T-helper 17 cell (primary cell): ENCODE measurements around the gene SLC12A8. TPM values are rescaled to one million over a fixed set of nuclear protein-coding genes. Genes with fewer than 3 reads are reported as not detected.
A peak's percentile ranks its signal among the peaks of the same experiment; 100 is the strongest.

Source experiments
- ATAC-seq: fragments of 150-1000 bp; cut with Tn5 transposase; 2 replicates; pipeline ENCODE4 v1.10.0; 2021; ENCODE audit warnings: mild to moderate bottlenecking, moderate library complexity
- DNase-seq, 3 donors: peaks; one replicate each; pipeline versions ENCODE4 v3.0.0 to v3.0.0-alpha.2; 2020 to 2021
- H3K9me3 ChIP-seq: one replicate; pipeline ENCODE4 v1.7.0; 2013; ENCODE audit warnings: low read length, mild to moderate bottlenecking; ENCODE audit not compliant: control insufficient read depth, poor library complexity, severe bottlenecking
- H3K27ac Mint-ChIP-seq: one replicate; pipeline ENCODE4 v1.8.0; 2022; ENCODE audit warnings: mild to moderate bottlenecking, moderate library complexity, mixed read lengths
- H3K27me3 Mint-ChIP-seq: one replicate; pipeline ENCODE4 v1.8.0; 2022; ENCODE audit warnings: mixed read lengths
- H3K36me3 Mint-ChIP-seq: one replicate; pipeline ENCODE4 v1.8.0; 2022; ENCODE audit warnings: low read depth, mixed read lengths
- H3K4me1 Mint-ChIP-seq: one replicate; pipeline ENCODE4 v1.8.0; 2022; ENCODE audit warnings: mild to moderate bottlenecking, mixed read lengths
- H3K4me3 Mint-ChIP-seq: one replicate; pipeline ENCODE4 v1.8.0; 2022; ENCODE audit warnings: mild to moderate bottlenecking, moderate library complexity, mixed read lengths
- total RNA-seq, 4 donors: library from RNA in 2 of 4; stranded (reverse) in 2 of 4; gene quantifications; one replicate each; pipeline ENCODE4 v1.2.3 and lab custom pipeline; 2022 to 2026

SLC12A8 gene
- total RNA-seq, 2 donors from 2014 or later, result 0.40 TPM; not detected in 1

- no peak overlapping the region for H3K4me3 Mint-ChIP-seq
- no peaks in the 10 kb centered on the region for H3K9me3 ChIP-seq
- H3K4me1 Mint-ChIP-seq, result peaks cover 12% of the 10 kb centered on the region
- H3K27me3 Mint-ChIP-seq, result peaks cover 16% of the 10 kb centered on the region
- no peak overlapping the region for H3K27ac Mint-ChIP-seq
- DNase-seq (no peak), ATAC-seq (no peak)
- H3K36me3 Mint-ChIP-seq, result peaks cover 3% of the 10 kb centered on the region
Observed at GRCh38 chr3:125189378-125190165, 23.0 kb downstream of the SLC12A8 start.

- peaks cover 5% of the 10 kb centered on the region for H3K36me3 Mint-ChIP-seq
- H3K27ac Mint-ChIP-seq, result no peak overlapping the region
- H3K9me3 ChIP-seq, result no peaks in the 10 kb centered on the region
- ATAC-seq, result no peak
- H3K4me3 Mint-ChIP-seq, result no peak overlapping the region
- peaks cover 18% of the 10 kb centered on the region for H3K27me3 Mint-ChIP-seq
- no peak for DNase-seq
- peaks cover 12% of the 10 kb centered on the region for H3K4me1 Mint-ChIP-seq
Observed at GRCh38 chr3:125188955-125189354, 23.6 kb downstream of the SLC12A8 start.

GRCh38 chr3:125187599-125187910 lies 25.0 kb downstream of the SLC12A8 start:
- no peaks in the 10 kb centered on the region for H3K9me3 ChIP-seq
- no peak for ATAC-seq
- no peak overlapping the region for H3K27ac Mint-ChIP-seq

GRCh38 chr3:125186800-125187598 lies 25.5 kb downstream of the SLC12A8 start:
- DNase-seq, result no peak
- H3K4me3 Mint-ChIP-seq, result no peak overlapping the region
- ATAC-seq, result no peak
- H3K4me1 Mint-ChIP-seq, result peaks cover 10% of the 10 kb centered on the region
- no peaks in the 10 kb centered on the region for H3K9me3 ChIP-seq
- no peak overlapping the region for H3K27ac Mint-ChIP-seq
- peaks cover 11% of the 10 kb centered on the region for H3K27me3 Mint-ChIP-seq
- peaks cover 5% of the 10 kb centered on the region for H3K36me3 Mint-ChIP-seq

More at GRCh38 chr3:125187599-125187910, 25.0 kb downstream of the SLC12A8 start:
- H3K4me3 Mint-ChIP-seq, result no peak overlapping the region
- peaks cover 5% of the 10 kb centered on the region for H3K36me3 Mint-ChIP-seq
- peaks cover 16% of the 10 kb centered on the region for H3K27me3 Mint-ChIP-seq
- no peak for DNase-seq
- peaks cover 12% of the 10 kb centered on the region for H3K4me1 Mint-ChIP-seq

- Mint-ChIP-seq H3K4me3 (no peak overlapping the region), H3K4me1 (peaks cover 10% of the 10 kb centered on the region), H3K27me3 (peaks cover 9% of the 10 kb centered on the region), H3K36me3 (peaks cover 5% of the 10 kb centered on the region), H3K27ac (no peak overlapping the region)
- H3K9me3 ChIP-seq, result no peaks in the 10 kb centered on the region
- ATAC-seq, result no peak
- no peak for DNase-seq
Observed at GRCh38 chr3:125186261-125186787, 26.2 kb downstream of the SLC12A8 start.

- Mint-ChIP-seq H3K36me3 (peaks cover 5% of the 10 kb centered on the region), H3K4me3 (no peak overlapping the region), H3K27me3 (peaks cover 9% of the 10 kb centered on the region), H3K27ac (no peak overlapping the region), H3K4me1 (peaks cover 10% of the 10 kb centered on the region)
- no peaks in the 10 kb centered on the region for H3K9me3 ChIP-seq
- ATAC-seq (no peak), DNase-seq (no peak)
Observed at GRCh38 chr3:125185805-125186204, 26.7 kb downstream of the SLC12A8 start.

GRCh38 chr3:125179884-125180240 lies 32.7 kb downstream of the SLC12A8 start:
- Mint-ChIP-seq H3K4me1 (no peaks in the 10 kb centered on the region), H3K4me3 (no peak overlapping the region), H3K27me3 (peaks cover 4% of the 10 kb centered on the region), H3K27ac (no peak overlapping the region), H3K36me3 (peaks cover 3% of the 10 kb centered on the region)
- DNase-seq (no peak), ATAC-seq (no peak)
- H3K9me3 ChIP-seq, result no peaks in the 10 kb centered on the region

GRCh38 chr3:125179143-125179883 lies 33.2 kb downstream of the SLC12A8 start:
- Mint-ChIP-seq H3K36me3 (no peaks in the 10 kb centered on the region), H3K27ac (no peak overlapping the region), H3K4me1 (no peaks in the 10 kb centered on the region), H3K4me3 (peak overlapping the region; percentile 72), H3K27me3 (peaks cover under 1% of the 10 kb centered on the region)
- ATAC-seq, result no peak
- DNase-seq, result no peak
- no peaks in the 10 kb centered on the region for H3K9me3 ChIP-seq

- no peaks in the 10 kb centered on the region for H3K4me1 Mint-ChIP-seq
- no peaks in the 10 kb centered on the region for H3K9me3 ChIP-seq
- ATAC-seq (no peak), DNase-seq (no peak)
- peak overlapping the region; percentile 57 for H3K27ac Mint-ChIP-seq
- H3K36me3 Mint-ChIP-seq, result no peaks in the 10 kb centered on the region
- H3K4me3 Mint-ChIP-seq, result no peak overlapping the region
- H3K27me3 Mint-ChIP-seq, result no peaks in the 10 kb centered on the region
Observed at GRCh38 chr3:125177746-125178145, 34.8 kb downstream of the SLC12A8 start.

GRCh38 chr3:125175295-125176078 lies 37.1 kb downstream of the SLC12A8 start:
- Mint-ChIP-seq H3K36me3 (peaks cover 2% of the 10 kb centered on the region), H3K27ac (no peak overlapping the region), H3K4me3 (no peak overlapping the region), H3K27me3 (no peaks in the 10 kb centered on the region), H3K4me1 (no peaks in the 10 kb centered on the region)
- no peaks in the 10 kb centered on the region for H3K9me3 ChIP-seq
- DNase-seq (no peak), ATAC-seq (no peak)

GRCh38 chr3:125172346-125172745 lies 40.2 kb downstream of the SLC12A8 start:
- H3K27me3 Mint-ChIP-seq, result peaks cover 23% of the 10 kb centered on the region

GRCh38 chr3:125168711-125169393 lies 43.7 kb downstream of the SLC12A8 start:
- Mint-ChIP-seq H3K27me3 (peaks cover 37% of the 10 kb centered on the region), H3K27ac (no peak overlapping the region), H3K36me3 (peaks cover 9% of the 10 kb centered on the region), H3K4me1 (peaks cover 5% of the 10 kb centered on the region), H3K4me3 (peak overlapping the region; percentile 4)
- DNase-seq (no peak), ATAC-seq (no peak)
- H3K9me3 ChIP-seq, result no peaks in the 10 kb centered on the region

More at GRCh38 chr3:125172346-125172745, 40.2 kb downstream of the SLC12A8 start:
- no peak for DNase-seq
- H3K4me3 Mint-ChIP-seq, result no peak overlapping the region
- no peaks in the 10 kb centered on the region for H3K9me3 ChIP-seq
- H3K4me1 Mint-ChIP-seq, result peaks cover 5% of the 10 kb centered on the region
- ATAC-seq, result no peak
- no peak overlapping the region for H3K27ac Mint-ChIP-seq
- H3K36me3 Mint-ChIP-seq, result peaks cover 9% of the 10 kb centered on the region
